IPS DF 4.7 (cell line): Measurements from ENCODE around the gene ALKBH5.

ENCODE experiments used
- DNase-seq: peaks from one replicate; pipeline ENCODE4 v3.0.0-alpha.2; 2013; ENCODE audit warnings: low spot score; ENCODE audit errors: extremely low read depth

Gene ALKBH5

GRCh38 chr17:18218756-18219415 lies 35.3 kb downstream of the ALKBH5 start:
- DNase-seq = no peak

GRCh38 chr17:18224053-18224386 lies 40.4 kb downstream of the ALKBH5 start:
- DNase-seq = no peak

GRCh38 chr17:18224387-18225120 lies 40.9 kb downstream of the ALKBH5 start:
- DNase-seq = no peak

- no peak for DNase-seq
These were observed 41.6 kb downstream of the ALKBH5 start, which contains the start of gene LLGL1 for GRCh38 chr17:18225121-18225641. Gene LLGL1 (plus strand): TSS chr17:18225635. CDS start chr17:18225683, 48 bp downstream.

- DNase-seq = no peak
These were observed 42.1 kb downstream of the ALKBH5 start for GRCh38 chr17:18225642-18226283.

- DNase-seq = no peak
These were observed 42.8 kb downstream of the ALKBH5 start for GRCh38 chr17:18226284-18226945.

GRCh38 chr17:18227635-18228034 lies 44.0 kb downstream of the ALKBH5 start:
- DNase-seq = no peak

- DNase-seq = no peak
These were observed 44.6 kb downstream of the ALKBH5 start for GRCh38 chr17:18228176-18228682.

- DNase-seq = no peak
These were observed 45.6 kb downstream of the ALKBH5 start for GRCh38 chr17:18229254-18229653.

GRCh38 chr17:18229771-18230170 lies 46.1 kb downstream of the ALKBH5 start:
- DNase-seq = no peak

- DNase-seq = no peak
These were observed 46.9 kb downstream of the ALKBH5 start for GRCh38 chr17:18230288-18231141.

- DNase-seq = no peak
These were observed 47.5 kb downstream of the ALKBH5 start for GRCh38 chr17:18231164-18231563.

- no peak for DNase-seq
These were observed 50.3 kb downstream of the ALKBH5 start for GRCh38 chr17:18233803-18234518.

GRCh38 chr17:18234853-18235380 lies 51.3 kb downstream of the ALKBH5 start:
- DNase-seq = no peak

- no peak for DNase-seq
These were observed 52.2 kb downstream of the ALKBH5 start for GRCh38 chr17:18235743-18236256.

GRCh38 chr17:18236494-18236893 lies 52.9 kb downstream of the ALKBH5 start:
- no peak for DNase-seq

- DNase-seq = no peak
These were observed 53.8 kb downstream of the ALKBH5 start for GRCh38 chr17:18237461-18237860.

GRCh38 chr17:18238299-18238698 lies 54.7 kb downstream of the ALKBH5 start:
- no peak for DNase-seq

GRCh38 chr17:18240449-18240848 lies 56.8 kb downstream of the ALKBH5 start:
- DNase-seq = no peak
